ENCODE results near the gene SOCS6. TPM values are rescaled to one million over a fixed set of nuclear protein-coding genes. Genes with fewer than 3 reads are reported as not detected.

SOCS6 gene
- total RNA-seq, 1 experiment from 2014 or later: 53.4 TPM

DNA sequence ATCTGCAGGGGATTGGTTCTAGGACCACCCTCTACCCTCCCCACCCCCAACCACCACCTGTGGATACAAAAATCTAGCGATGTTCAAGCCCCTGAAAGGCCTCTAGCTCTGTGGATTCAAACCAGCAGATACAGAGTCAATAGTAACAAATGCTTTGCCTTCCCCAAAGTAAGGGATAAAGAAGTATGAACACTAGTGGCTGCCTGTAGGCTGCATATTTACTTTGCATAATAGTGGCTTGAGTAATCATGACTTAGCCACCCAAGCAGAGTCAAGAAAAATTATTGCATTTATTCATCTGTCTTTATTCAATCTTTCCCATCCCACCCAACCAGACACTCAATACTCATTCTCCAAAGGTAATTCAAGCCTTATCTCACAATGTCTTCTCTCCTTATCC is 43.8 kb downstream of the SOCS6 start:
- RAD21 ChIA-PET (ENCODE audit: low non-redundant PET in 1 of 2, low total read pairs in 2 of 2, uncharacterized antibody in 2 of 2, unreplicated experiment in 2 of 2): no interaction called here
- CTCF ChIA-PET: no interaction called here

More for the DNA sequence above, 43.8 kb downstream of the SOCS6 start:
- no peaks in the 10 kb centered on the region for H4K20me1 ChIP-seq (ENCODE audit: insufficient read depth)
- peaks cover 0 to 20% of the 10 kb centered on the region in 2 experiments; a peak in 2 of 4 replicates for H3K9me3 ChIP-seq (ENCODE audit: control insufficient read depth in 1 of 2, insufficient read depth in 1 of 2, low read depth in 1 of 2, low read length in 2 of 2)
- no peak overlapping the region for H3K27ac ChIP-seq (ENCODE audit: low read depth, low read length)
- no peak overlapping the region for H2AFZ ChIP-seq (ENCODE audit: low read depth, low read length, poor library complexity, severe bottlenecking)
- no peak overlapping the region for H3K9ac ChIP-seq (ENCODE audit: low read length)
- DNase-seq (ENCODE audit: low read depth, low spot score) (no peak), ATAC-seq (no peak)
- BruUV-seq (replicated peaks): no TSS peak
- H3K4me2 ChIP-seq (ENCODE audit: low read length): no peak overlapping the region
- TF ChIP-seq EZH2 (IDR thresholded peaks at IDR 0.05): no peak
- TF ChIP-seq POLR2AphosphoS5 (IDR thresholded peaks at IDR 0.05; ENCODE audit: low read depth, low read length): no peak
- TF ChIP-seq TCF7L2 (IDR thresholded peaks at IDR 0.05; ENCODE audit: borderline replicate concordance, extremely low read depth, insufficient read depth, insufficient read length): no peak
- TF ChIP-seq SIN3A (IDR thresholded peaks at IDR 0.05; ENCODE audit: low read depth): no peak
- TF ChIP-seq ELF1 (IDR thresholded peaks at IDR 0.05; ENCODE audit: borderline replicate concordance, low read depth): no peak
- no peak for TF ChIP-seq ZNF274 (IDR thresholded peaks at IDR 0.05; ENCODE audit: low read depth, low read length)
- no peak for TF ChIP-seq POLR2A (IDR thresholded peaks at IDR 0.05; ENCODE audit: borderline replicate concordance, extremely low read depth, insufficient read depth, insufficient read length)
- no peak for TF ChIP-seq YY1 (IDR thresholded peaks at IDR 0.05; ENCODE audit: extremely low read depth, insufficient replicate concordance, low read depth, low read length)
- TF ChIP-seq EZH2phosphoT487 (IDR thresholded peaks at IDR 0.05; ENCODE audit: borderline replicate concordance): no peak
- TF ChIP-seq, protein P1, sequence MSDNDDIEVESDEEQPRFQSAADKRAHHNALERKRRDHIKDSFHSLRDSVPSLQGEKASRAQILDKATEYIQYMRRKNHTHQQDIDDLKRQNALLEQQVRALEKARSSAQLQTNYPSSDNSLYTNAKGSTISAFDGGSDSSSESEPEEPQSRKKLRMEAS (IDR thresholded peaks at IDR 0.05): no peak
- no peak for TF ChIP-seq JUND (IDR thresholded peaks at IDR 0.05)
- TF ChIP-seq RAD21 (IDR thresholded peaks at IDR 0.05; ENCODE audit: low read depth): no peak
- TF ChIP-seq SP1 (IDR thresholded peaks at IDR 0.05; ENCODE audit: low read depth): no peak
- TF ChIP-seq ZFX (IDR thresholded peaks at IDR 0.05): no peak
- TF ChIP-seq, protein P2, sequence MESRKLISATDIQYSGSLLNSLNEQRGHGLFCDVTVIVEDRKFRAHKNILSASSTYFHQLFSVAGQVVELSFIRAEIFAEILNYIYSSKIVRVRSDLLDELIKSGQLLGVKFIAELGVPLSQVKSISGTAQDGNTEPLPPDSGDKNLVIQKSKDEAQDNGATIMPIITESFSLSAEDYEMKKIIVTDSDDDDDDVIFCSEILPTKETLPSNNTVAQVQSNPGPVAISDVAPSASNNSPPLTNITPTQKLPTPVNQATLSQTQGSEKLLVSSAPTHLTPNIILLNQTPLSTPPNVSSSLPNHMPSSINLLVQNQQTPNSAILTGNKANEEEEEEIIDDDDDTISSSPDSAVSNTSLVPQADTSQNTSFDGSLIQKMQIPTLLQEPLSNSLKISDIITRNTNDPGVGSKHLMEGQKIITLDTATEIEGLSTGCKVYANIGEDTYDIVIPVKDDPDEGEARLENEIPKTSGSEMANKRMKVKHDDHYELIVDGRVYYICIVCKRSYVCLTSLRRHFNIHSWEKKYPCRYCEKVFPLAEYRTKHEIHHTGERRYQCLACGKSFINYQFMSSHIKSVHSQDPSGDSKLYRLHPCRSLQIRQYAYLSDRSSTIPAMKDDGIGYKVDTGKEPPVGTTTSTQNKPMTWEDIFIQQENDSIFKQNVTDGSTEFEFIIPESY (IDR thresholded peaks at IDR 0.05; ENCODE audit: extremely low read depth, insufficient replicate concordance, low read length): no peak
- H3K36me3 ChIP-seq (ENCODE audit: control insufficient read depth in 1 of 2, insufficient read depth in 2 of 2, low read length in 2 of 2): peaks cover 2 to 38% of the 10 kb centered on the region in 2 experiments; a peak in 2 of 4 replicates
- H3K79me2 ChIP-seq (ENCODE audit: insufficient read depth, low read length): peaks cover 58% of the 10 kb centered on the region
- POLR2A ChIA-PET: no interaction called here
- H3K27me3 ChIP-seq (ENCODE audit: insufficient read depth, low read length): no peaks in the 10 kb centered on the region
- no peak overlapping the region for H3K4me3 ChIP-seq (replicated peaks in 1 of 2; ENCODE audit: low read depth in 1 of 2, low read length in 2 of 2)
- H3K4me1 ChIP-seq (ENCODE audit: control insufficient read depth in 1 of 2, insufficient read depth in 2 of 2, low read length in 2 of 2): peaks cover 26 to 51% of the 10 kb centered on the region in 2 experiments
- intact Hi-C loops (cut with micrococcal nuclease): no loop called here
- H3K9me2 ChIP-seq (ENCODE audit: insufficient read depth): no peaks in the 10 kb centered on the region

Measured in HCT116 (cell line).